Activated CD4-positive, alpha-beta T cell treated with anti-CD3 and anti-CD28 coated beads, Interleukin-2, amount 50 U/mL, for 16 hours (primary cell): ENCODE results near the gene CFAP299.
A peak's percentile ranks its signal among the peaks of the same experiment; 100 is the strongest.

Experiments used
- DNase-seq: peaks from one replicate; pipeline ENCODE4 v3.0.0-alpha.2; 2020

Gene CFAP299

GRCh38 chr4:80967346-80967745 is 631.8 kb downstream of the CFAP299 start:
- DNase-seq, result no peak

DNA sequence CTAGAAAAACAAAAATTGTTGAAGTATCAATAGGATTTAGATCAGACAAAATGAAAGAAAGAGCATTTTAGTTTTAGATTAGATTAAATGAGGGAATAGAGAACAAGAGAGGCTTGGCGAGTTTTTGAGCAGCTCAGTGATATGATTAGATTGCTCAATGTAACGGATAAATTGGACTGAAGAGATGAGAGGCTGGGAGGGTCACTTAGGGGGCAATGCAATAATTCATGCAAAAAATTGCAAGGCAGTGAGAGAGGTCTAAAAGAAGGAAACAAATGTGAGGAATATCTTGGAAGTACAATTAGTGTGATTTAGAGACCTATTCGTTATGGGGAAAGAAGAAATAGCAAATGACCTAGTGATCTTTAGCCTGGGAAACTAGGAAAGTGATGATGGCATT is 644.7 kb downstream of the CFAP299 start:
- no peak for DNase-seq

DNA sequence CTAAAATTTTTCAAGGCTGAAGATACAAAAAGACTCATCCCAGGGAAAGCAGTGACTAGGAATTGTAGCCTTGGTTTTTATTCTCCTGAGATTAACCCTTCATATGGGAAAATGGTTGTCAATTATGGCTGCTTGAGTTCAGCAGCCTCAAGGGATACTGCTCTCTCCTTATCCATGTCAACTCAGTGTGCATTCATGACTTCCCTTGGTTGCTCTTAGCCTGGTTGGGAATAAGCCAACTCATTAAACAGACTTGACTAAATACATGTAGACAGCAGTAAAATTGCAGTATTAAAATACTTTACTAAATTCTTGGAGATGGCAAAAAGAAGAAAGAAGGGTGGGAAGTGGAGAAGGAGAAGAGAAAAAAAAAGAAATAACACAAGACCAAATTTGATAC is 650.5 kb downstream of the CFAP299 start:
- DNase-seq, result no peak

- peak; percentile 47 for DNase-seq
These were observed 654.5 kb downstream of the CFAP299 start for GRCh38 chr4:80989921-80990544.

DNA sequence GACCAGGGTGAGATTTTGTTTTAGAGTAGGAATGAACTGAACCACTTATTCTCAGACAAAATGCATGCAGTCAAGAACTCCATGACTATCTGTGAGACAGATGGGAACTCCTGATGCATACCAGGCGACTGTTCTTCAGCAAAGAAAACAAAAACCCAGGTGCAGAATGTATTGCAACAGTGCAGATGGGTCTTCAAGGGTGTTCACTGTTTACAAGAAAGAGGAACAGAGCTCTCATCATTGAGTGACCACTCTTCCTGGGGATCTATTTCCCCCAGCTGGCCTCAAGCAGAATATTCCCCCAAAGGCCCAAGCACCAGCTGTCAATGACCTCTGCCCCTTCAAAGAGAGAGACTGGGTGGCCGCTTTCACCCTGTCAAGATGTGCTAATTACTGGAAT is 655.3 kb downstream of the CFAP299 start:
- DNase-seq, result no peak

DNA sequence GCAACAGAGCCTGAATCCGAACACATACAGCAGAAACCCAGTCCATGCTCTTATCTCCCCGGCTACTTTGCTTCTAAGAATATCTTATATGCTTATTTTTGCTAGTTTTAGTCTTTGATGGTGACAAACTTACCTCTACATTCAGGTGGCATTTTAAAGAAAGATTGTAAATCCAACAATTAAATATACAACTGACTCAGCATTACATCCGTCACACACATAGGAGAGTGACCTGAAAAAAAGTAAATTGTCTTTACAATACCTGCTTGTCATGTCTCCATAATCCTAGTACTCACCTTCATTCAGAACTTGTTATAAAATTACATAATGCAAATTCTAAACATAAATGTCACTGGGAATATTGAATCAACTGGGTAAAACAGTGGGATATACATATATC is 664.4 kb downstream of the CFAP299 start:
- no peak for DNase-seq

DNA sequence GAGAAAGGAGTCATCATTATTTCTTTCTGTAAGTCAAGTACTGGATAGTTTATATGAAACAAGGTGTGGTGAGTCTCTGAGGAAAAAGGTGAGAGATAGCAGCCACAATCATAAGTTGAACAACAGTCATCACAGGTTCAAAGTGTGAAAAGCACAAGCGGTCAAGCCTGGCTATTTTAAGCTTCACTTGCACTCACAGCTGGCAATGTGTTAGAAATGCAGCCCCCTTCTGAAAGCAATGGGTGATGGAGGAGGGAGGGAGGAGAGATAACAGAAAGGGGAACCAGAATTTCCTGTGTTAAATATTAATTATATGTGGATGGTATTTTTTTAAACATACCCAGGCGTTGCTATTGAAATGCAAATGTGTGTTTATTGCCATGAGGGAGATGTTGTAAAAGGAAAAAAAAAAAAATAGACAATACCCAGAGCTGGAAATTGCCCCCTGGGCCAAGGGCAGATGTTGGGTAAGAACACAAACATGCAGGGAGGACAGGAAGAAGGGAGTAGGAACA is 668.1 kb downstream of the CFAP299 start:
- DNase-seq, result no peak

DNA sequence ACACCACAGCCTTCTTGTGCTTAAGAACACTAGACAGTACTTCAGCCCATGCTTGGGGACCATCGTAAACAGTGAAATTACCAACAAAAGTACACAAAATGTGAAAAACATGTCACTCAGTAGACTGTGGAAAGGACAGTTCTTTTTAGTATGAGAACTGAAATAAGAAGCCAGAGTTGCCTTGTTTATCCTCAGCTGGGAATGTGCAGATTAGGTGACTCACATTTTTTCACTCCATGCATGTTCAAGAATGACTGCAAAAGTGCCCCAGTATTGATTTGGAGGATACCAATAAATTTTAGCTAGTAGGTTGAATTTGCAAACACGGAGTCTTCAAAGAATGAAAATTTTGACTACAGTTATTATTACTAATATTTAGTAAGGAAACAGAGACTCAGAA is 671.9 kb downstream of the CFAP299 start:
- no peak for DNase-seq
